ENCODE data around the gene SPATA13.

SPATA13 gene

GRCh38 chr13:24153979-24154701, 6.4 kb upstream of the SPATA13 start:
- Histone ChIP-seq H3K36me3 (ENCODE audit: insufficient read depth, low read length) (no peaks in the 10 kb centered on the region), H3K9ac (ENCODE audit: low read length) (no peak overlapping the region), H3K4me1 (ENCODE audit: insufficient read depth, low read length) (no peaks in the 10 kb centered on the region), H3K9me3 (ENCODE audit: low read length) (no peaks in the 10 kb centered on the region), H3K4me3 (ENCODE audit: low read depth in 1 of 2, low read length in 2 of 2) (no peak overlapping the region), H3K27ac (ENCODE audit: low read depth, low read length) (no peak overlapping the region), H3K27me3 (ENCODE audit: control insufficient read depth in 1 of 2, insufficient read depth in 2 of 2, low read length in 2 of 2) (no peaks in the 10 kb centered on the region)

DNA sequence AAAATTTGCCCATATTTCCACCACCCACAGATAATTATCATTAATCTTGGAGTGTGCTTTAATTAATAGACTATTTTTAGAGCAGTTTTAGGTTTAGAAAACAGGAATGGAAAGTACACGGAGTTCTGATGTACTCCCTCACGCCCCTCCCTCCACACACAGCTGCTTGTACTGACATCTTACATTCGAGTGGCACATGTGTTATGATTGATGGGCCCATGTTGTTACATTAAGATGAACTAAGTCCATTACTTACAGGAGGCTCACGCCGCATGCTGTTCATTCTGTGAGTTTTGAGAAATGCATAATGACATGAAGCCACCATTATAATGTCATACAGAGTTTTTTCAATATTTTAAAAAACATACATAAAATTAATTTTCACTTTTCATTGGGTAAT, 1.2 kb upstream of the SPATA13 start:
- Histone ChIP-seq H3K4me3 (ENCODE audit: low read depth in 1 of 2, low read length in 2 of 2) (no peak overlapping the region), H3K36me3 (ENCODE audit: insufficient read depth, low read length) (no peaks in the 10 kb centered on the region), H3K4me1 (ENCODE audit: insufficient read depth, low read length) (peaks cover 9% of the 10 kb centered on the region), H3K9me3 (ENCODE audit: low read length) (no peaks in the 10 kb centered on the region), H3K27ac (ENCODE audit: low read depth, low read length) (no peak overlapping the region), H3K9ac (ENCODE audit: low read length) (no peak overlapping the region), H3K27me3 (ENCODE audit: control insufficient read depth in 1 of 2, insufficient read depth in 2 of 2, low read length in 2 of 2) (no peaks in the 10 kb centered on the region)

DNA sequence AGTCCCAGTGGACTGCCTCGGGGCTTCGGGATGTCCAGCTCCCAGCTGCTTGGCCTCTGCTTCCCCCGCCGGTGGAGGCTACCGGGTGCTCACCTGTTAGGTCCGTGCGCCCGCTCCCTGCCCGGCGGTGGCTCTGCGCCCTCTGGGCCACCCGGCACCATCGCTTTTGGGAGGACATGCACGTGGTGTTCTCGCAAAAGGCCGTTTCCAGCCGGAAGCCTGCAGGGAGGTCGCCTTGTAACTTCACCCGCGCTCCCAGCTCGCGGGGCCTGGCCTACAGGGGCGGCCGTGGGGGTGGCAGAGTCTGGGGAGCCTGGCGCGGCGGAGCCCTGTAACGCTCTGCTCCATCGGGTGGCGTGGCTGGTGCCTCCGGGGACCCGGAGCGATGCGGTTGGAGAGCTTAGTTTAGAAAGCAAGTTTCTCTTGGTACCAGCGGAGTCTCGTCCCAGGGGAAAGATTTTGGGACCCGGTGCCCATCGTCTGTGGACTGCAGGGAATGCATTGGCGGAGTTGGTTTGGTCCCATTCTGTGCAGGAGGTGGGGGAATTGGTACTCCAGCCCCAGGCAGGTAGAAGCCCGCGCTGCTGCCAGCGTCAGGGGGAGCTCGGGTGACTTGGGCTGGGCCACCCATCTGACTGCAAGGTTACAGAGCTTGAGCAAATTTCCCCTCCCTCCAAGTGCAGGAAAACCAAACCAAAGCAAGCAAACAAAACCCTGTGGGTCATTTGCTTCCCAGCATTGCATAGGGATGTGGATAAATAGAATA, 673 bp downstream of the SPATA13 start:
- H3K27ac ChIP-seq (ENCODE audit: low read depth, low read length), result peak overlapping the region; percentile 29
- H3K36me3 ChIP-seq (ENCODE audit: insufficient read depth, low read length), result no peaks in the 10 kb centered on the region
- H3K4me3 ChIP-seq (ENCODE audit: low read depth in 1 of 2, low read length in 2 of 2), result peak overlapping the region; percentile 74 to 75
- H3K9ac ChIP-seq (ENCODE audit: low read length), result peak overlapping the region; percentile 37
- H3K27me3 ChIP-seq (ENCODE audit: control insufficient read depth in 1 of 2, insufficient read depth in 2 of 2, low read length in 2 of 2), result no peaks in the 10 kb centered on the region
- H3K4me1 ChIP-seq (ENCODE audit: insufficient read depth, low read length), result peaks cover 9% of the 10 kb centered on the region
- no peaks in the 10 kb centered on the region for H3K9me3 ChIP-seq (ENCODE audit: low read length)

DNA sequence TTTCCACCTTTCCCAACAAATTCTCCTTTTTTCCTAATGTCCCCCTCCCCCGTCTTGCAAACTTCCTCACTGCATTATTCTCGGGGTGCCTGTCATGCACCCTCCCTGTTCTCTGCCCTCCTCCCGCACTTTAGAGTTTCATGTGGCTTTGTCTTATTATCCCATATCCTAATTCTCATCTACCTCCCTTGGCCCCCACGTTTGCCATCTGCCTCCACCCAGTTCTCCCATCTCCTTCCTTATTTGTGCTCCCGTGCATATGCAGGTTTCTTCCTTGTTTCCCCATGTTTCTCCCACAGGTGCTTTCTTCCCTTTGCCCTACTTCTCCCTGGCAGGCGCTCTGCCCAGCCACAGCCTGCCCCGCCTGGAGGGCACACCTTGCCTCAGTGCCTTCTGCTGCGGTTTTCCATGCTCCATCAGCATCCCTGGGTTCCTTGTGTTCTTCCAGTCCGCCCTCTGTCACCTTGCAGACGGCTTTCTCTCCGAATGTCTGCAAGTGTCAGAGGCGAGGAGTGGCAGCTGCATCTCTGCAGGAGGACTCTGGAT, 1.5 kb downstream of the SPATA13 start:
- no peak overlapping the region for H3K9ac ChIP-seq (ENCODE audit: low read length)
- peaks cover 9% of the 10 kb centered on the region for H3K4me1 ChIP-seq (ENCODE audit: insufficient read depth, low read length)
- no peaks in the 10 kb centered on the region for H3K9me3 ChIP-seq (ENCODE audit: low read length)
- no peaks in the 10 kb centered on the region for H3K36me3 ChIP-seq (ENCODE audit: insufficient read depth, low read length)
- H3K27me3 ChIP-seq (ENCODE audit: control insufficient read depth in 1 of 2, insufficient read depth in 2 of 2, low read length in 2 of 2), result no peaks in the 10 kb centered on the region
- H3K4me3 ChIP-seq (ENCODE audit: low read depth in 1 of 2, low read length in 2 of 2), result peak overlapping the region in 1 of 2 donors; percentile 38
- no peak overlapping the region for H3K27ac ChIP-seq (ENCODE audit: low read depth, low read length)

DNA sequence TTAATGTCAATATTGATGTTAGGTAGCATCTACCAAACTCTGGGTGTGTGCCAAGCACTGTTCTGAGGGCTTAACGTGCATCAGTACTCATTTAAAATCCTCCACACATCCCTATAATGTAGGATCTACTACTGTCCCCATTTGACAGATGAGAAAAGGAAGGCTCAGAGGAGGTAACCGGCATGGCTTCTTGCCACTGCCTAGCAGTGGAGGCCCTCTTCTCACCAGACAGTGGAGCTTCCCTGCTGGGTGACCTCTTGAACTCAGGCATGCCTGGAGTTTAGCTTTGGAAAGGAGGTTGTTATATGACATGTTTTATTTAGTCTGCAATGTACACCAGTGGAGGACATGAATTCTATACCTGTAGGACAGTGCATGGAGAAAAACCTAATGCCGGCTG, 2.1 kb downstream of the SPATA13 start:
- no peak overlapping the region for H3K9ac ChIP-seq (ENCODE audit: low read length)
- no peaks in the 10 kb centered on the region for H3K27me3 ChIP-seq (ENCODE audit: control insufficient read depth in 1 of 2, insufficient read depth in 2 of 2, low read length in 2 of 2)
- peaks cover 9% of the 10 kb centered on the region for H3K4me1 ChIP-seq (ENCODE audit: insufficient read depth, low read length)
- H3K36me3 ChIP-seq (ENCODE audit: insufficient read depth, low read length), result no peaks in the 10 kb centered on the region
- no peak overlapping the region for H3K4me3 ChIP-seq (ENCODE audit: low read depth in 1 of 2, low read length in 2 of 2)
- no peaks in the 10 kb centered on the region for H3K9me3 ChIP-seq (ENCODE audit: low read length)
- H3K27ac ChIP-seq (ENCODE audit: low read depth, low read length), result no peak overlapping the region

DNA sequence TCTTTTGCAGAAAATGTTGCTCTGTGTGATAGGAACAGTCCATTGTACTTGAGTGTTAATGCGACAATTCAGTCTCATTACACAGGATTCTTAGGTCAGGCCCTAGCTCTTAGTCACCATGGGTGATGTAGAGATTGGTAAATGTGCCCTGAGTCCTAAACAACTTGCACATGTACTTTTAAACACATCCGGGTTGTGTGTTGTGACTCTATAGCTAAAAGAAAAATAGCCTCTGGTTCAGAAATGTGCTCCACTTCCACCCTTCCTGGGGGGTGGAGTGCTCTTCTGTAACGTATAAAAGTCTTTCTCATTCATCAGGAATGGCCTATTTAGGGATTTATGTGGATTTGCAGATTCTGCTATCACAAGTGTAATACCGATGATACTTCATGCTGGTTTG, 5.2 kb downstream of the SPATA13 start:
- Histone ChIP-seq H3K9ac (ENCODE audit: low read length) (no peak overlapping the region), H3K27ac (ENCODE audit: low read depth, low read length) (no peak overlapping the region), H3K27me3 (ENCODE audit: control insufficient read depth in 1 of 2, insufficient read depth in 2 of 2, low read length in 2 of 2) (no peaks in the 10 kb centered on the region), H3K4me3 (ENCODE audit: low read depth in 1 of 2, low read length in 2 of 2) (no peak overlapping the region), H3K4me1 (ENCODE audit: insufficient read depth, low read length) (peaks cover 9% of the 10 kb centered on the region), H3K36me3 (ENCODE audit: insufficient read depth, low read length) (no peaks in the 10 kb centered on the region), H3K9me3 (ENCODE audit: low read length) (no peaks in the 10 kb centered on the region)

DNA sequence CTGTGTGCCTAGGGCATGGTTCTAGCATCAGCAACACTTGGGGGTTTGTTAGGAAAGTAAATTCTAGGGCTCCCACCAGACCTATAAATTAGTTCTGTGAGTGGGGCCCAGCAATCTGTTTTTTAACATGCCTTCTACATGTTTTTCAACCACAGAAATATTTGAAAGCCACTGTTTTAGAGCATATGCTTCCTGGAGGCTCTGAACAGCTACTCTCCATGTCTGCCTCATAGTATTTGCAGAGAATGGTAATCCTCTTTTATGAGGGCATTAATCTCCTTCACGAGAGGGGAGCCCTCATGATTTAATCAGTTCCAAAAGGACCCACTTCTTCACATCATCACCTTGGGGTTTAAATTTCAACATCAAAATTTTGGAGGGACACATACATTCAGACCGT, 6.0 kb downstream of the SPATA13 start:
- no peak overlapping the region for H3K9ac ChIP-seq (ENCODE audit: low read length)
- H3K27me3 ChIP-seq (ENCODE audit: control insufficient read depth in 1 of 2, insufficient read depth in 2 of 2, low read length in 2 of 2), result no peaks in the 10 kb centered on the region
- H3K27ac ChIP-seq (ENCODE audit: low read depth, low read length), result no peak overlapping the region
- H3K4me3 ChIP-seq (ENCODE audit: low read depth in 1 of 2, low read length in 2 of 2), result no peak overlapping the region
- H3K9me3 ChIP-seq (ENCODE audit: low read length), result no peaks in the 10 kb centered on the region
- peaks cover 8% of the 10 kb centered on the region for H3K4me1 ChIP-seq (ENCODE audit: insufficient read depth, low read length)
- no peaks in the 10 kb centered on the region for H3K36me3 ChIP-seq (ENCODE audit: insufficient read depth, low read length)

GRCh38 chr13:24167666-24168391, 7.3 kb downstream of the SPATA13 start:
- Histone ChIP-seq H3K9me3 (ENCODE audit: low read length) (no peaks in the 10 kb centered on the region), H3K36me3 (ENCODE audit: insufficient read depth, low read length) (no peaks in the 10 kb centered on the region), H3K4me1 (ENCODE audit: insufficient read depth, low read length) (no peaks in the 10 kb centered on the region), H3K9ac (ENCODE audit: low read length) (no peak overlapping the region), H3K4me3 (ENCODE audit: low read depth in 1 of 2, low read length in 2 of 2) (no peak overlapping the region), H3K27ac (ENCODE audit: low read depth, low read length) (no peak overlapping the region), H3K27me3 (ENCODE audit: control insufficient read depth in 1 of 2, insufficient read depth in 2 of 2, low read length in 2 of 2) (no peaks in the 10 kb centered on the region)

GRCh38 chr13:24168392-24168750, 7.9 kb downstream of the SPATA13 start:
- Histone ChIP-seq H3K9ac (ENCODE audit: low read length) (no peak overlapping the region), H3K4me3 (ENCODE audit: low read depth in 1 of 2, low read length in 2 of 2) (no peak overlapping the region), H3K9me3 (ENCODE audit: low read length) (no peaks in the 10 kb centered on the region), H3K27me3 (ENCODE audit: control insufficient read depth in 1 of 2, insufficient read depth in 2 of 2, low read length in 2 of 2) (no peaks in the 10 kb centered on the region), H3K27ac (ENCODE audit: low read depth, low read length) (no peak overlapping the region), H3K36me3 (ENCODE audit: insufficient read depth, low read length) (no peaks in the 10 kb centered on the region), H3K4me1 (ENCODE audit: insufficient read depth, low read length) (no peaks in the 10 kb centered on the region)

DNA sequence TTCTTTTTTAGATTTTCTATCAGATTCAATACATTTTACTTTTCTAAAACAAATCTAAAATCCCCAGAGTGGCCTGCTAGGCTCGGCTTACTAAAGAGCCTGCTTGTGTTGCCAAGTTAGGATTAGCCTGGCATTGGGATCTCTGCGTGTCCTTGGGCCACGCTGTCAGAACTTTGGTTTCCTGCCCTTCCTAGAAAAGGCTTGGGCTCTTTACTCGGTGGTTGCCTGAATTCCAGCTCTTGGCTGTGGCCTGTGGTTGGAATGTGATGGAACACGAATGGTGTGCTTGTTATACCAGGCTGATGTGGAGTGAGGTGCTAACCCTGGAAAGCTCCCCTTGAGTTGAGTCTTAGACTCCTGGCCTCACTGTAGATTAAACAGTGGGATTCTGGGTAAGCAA, 8.5 kb downstream of the SPATA13 start:
- no peak overlapping the region for H3K4me3 ChIP-seq (ENCODE audit: low read depth in 1 of 2, low read length in 2 of 2)
- H3K36me3 ChIP-seq (ENCODE audit: insufficient read depth, low read length), result no peaks in the 10 kb centered on the region
- H3K27ac ChIP-seq (ENCODE audit: low read depth, low read length), result no peak overlapping the region
- H3K9ac ChIP-seq (ENCODE audit: low read length), result no peak overlapping the region
- no peaks in the 10 kb centered on the region for H3K4me1 ChIP-seq (ENCODE audit: insufficient read depth, low read length)
- no peaks in the 10 kb centered on the region for H3K27me3 ChIP-seq (ENCODE audit: control insufficient read depth in 1 of 2, insufficient read depth in 2 of 2, low read length in 2 of 2)
- H3K9me3 ChIP-seq (ENCODE audit: low read length), result no peaks in the 10 kb centered on the region

GRCh38 chr13:24172071-24172470, 11.6 kb downstream of the SPATA13 start:
- no peaks in the 10 kb centered on the region for H3K9me3 ChIP-seq (ENCODE audit: low read length)
- H3K9ac ChIP-seq (ENCODE audit: low read length), result no peak overlapping the region
- H3K27me3 ChIP-seq (ENCODE audit: control insufficient read depth in 1 of 2, insufficient read depth in 2 of 2, low read length in 2 of 2), result no peaks in the 10 kb centered on the region
- peaks cover 9% of the 10 kb centered on the region for H3K4me1 ChIP-seq (ENCODE audit: insufficient read depth, low read length)
- no peak overlapping the region for H3K4me3 ChIP-seq (ENCODE audit: low read depth in 1 of 2, low read length in 2 of 2)
- H3K36me3 ChIP-seq (ENCODE audit: insufficient read depth, low read length), result no peaks in the 10 kb centered on the region
- H3K27ac ChIP-seq (ENCODE audit: low read depth, low read length), result no peak overlapping the region
